MCF 10A (cell line): ENCODE data around the gene MRPS17. TPM values are rescaled to one million over a fixed set of nuclear protein-coding genes. Genes with fewer than 3 reads are reported as not detected.

ENCODE experiments used
- BruUV-seq: library from RNA; stranded (reverse); fragments of 400-500 nt; replicated peaks from 2 replicates; lab custom pipeline; 2021; lab: Mats Ljungman, UMichigan
- CTCF ChIA-PET: fragments of 300-600 bp; sonication (Branson Sonifier 250); formaldehyde crosslinking; extraction: SDS; loops from one replicate; lab custom pipeline; 2021; ENCODE audit warnings: antibody characterized with exemption, inconsistent platforms; lab: Yijun Ruan, JAX
- POLR2A ChIA-PET: fragments of 300-600, 350-650 bp; sonication (Branson Sonifier 250); formaldehyde crosslinking; extraction: SDS; loops from one replicate; lab custom pipeline; 2020; ENCODE audit warnings: antibody characterized with exemption, inconsistent platforms; lab: Yijun Ruan, JAX
- DNase-seq: peaks from one replicate; pipeline ENCODE4 v3.0.0-alpha.2; 2018; ENCODE audit not compliant: unreplicated experiment
- H3K27ac Mint-ChIP-seq: one replicate; pipeline ENCODE4 v1.8.0; 2022; ENCODE audit warnings: mild to moderate bottlenecking, low read depth, mixed read lengths; ENCODE audit not compliant: unreplicated experiment
- H3K27me3 Mint-ChIP-seq: one replicate; pipeline ENCODE4 v1.8.0; 2022; ENCODE audit warnings: mixed read lengths; ENCODE audit not compliant: insufficient read depth, unreplicated experiment
- H3K36me3 Mint-ChIP-seq: one replicate; pipeline ENCODE4 v1.8.0; 2022; ENCODE audit warnings: mild to moderate bottlenecking, moderate library complexity, mixed read lengths; ENCODE audit not compliant: insufficient read depth, unreplicated experiment
- H3K4me1 Mint-ChIP-seq: one replicate; pipeline ENCODE4 v1.8.0; 2022; ENCODE audit warnings: mixed read lengths; ENCODE audit not compliant: insufficient read depth, unreplicated experiment
- H3K4me3 Mint-ChIP-seq: one replicate; pipeline ENCODE4 v1.8.0; 2022; ENCODE audit warnings: mild to moderate bottlenecking, moderate library complexity, mixed read lengths; ENCODE audit not compliant: unreplicated experiment
- H3K9me3 Mint-ChIP-seq: one replicate; pipeline ENCODE4 v1.8.0; 2022; ENCODE audit warnings: mixed read lengths; ENCODE audit not compliant: unreplicated experiment
- CTCF ChIP-seq: fragments of 200-600 bp; IDR thresholded peaks from one replicate; pipeline ENCODE4 v1.8.0; 2022; ENCODE audit warnings: antibody characterized with exemption, mild to moderate bottlenecking; ENCODE audit not compliant: unreplicated experiment
- intact Hi-C: fragments of 100-400 bp; cut with micrococcal nuclease; formaldehyde crosslinking; loops from 2 replicates; pipeline ENCODE4 v1.14.1; 2022
- total RNA-seq: library from RNA; stranded (reverse); gene quantifications from 2 replicates; pipeline ENCODE4 v1.2.3, GENCODE V29; 2022

MRPS17 gene
- total RNA-seq, 1 experiment from 2014 or later, result 31.0 TPM

GRCh38 chr7:55992346-55992745 is 40.7 kb downstream of the MRPS17 start:
- BruUV-seq, result no TSS peak
- H3K36me3 Mint-ChIP-seq, result peaks cover 86% of the 10 kb centered on the region
- POLR2A ChIA-PET, result no interaction called here

GRCh38 chr7:55996856-55997500 is 45.3 kb downstream of the MRPS17 start:
- no peak for TF ChIP-seq CTCF
- H3K4me1 Mint-ChIP-seq, result no peaks in the 10 kb centered on the region
- no peak for DNase-seq
- ChIA-PET POLR2A (interaction anchor here (1.0 kb wide), 1 partner anchor 13 kb away, joined by 6 read pairs; no protein-coding TSS in a partner anchor), CTCF (interaction anchor here (0.6 kb wide), 1 partner anchor 182 kb away, joined by 4 read pairs; no protein-coding TSS in a partner anchor)
- no peaks in the 10 kb centered on the region for H3K27me3 Mint-ChIP-seq
- H3K4me3 Mint-ChIP-seq, result no peak overlapping the region
- H3K9me3 Mint-ChIP-seq, result no peaks in the 10 kb centered on the region
- H3K27ac Mint-ChIP-seq, result no peak overlapping the region
- intact Hi-C loops, result no loop called here
- H3K36me3 Mint-ChIP-seq, result peaks cover 70% of the 10 kb centered on the region
- no TSS peak for BruUV-seq

More at GRCh38 chr7:55992346-55992745, 40.7 kb downstream of the MRPS17 start:
- Mint-ChIP-seq H3K4me1 (no peaks in the 10 kb centered on the region), H3K9me3 (no peaks in the 10 kb centered on the region), H3K4me3 (no peak overlapping the region), H3K27me3 (no peaks in the 10 kb centered on the region), H3K27ac (no peak overlapping the region)
- no peak for TF ChIP-seq CTCF
- intact Hi-C loops, result no loop called here
- no peak for DNase-seq
- CTCF ChIA-PET, result interaction anchor here (1.3 kb wide), 1 partner anchor 12 kb away, joined by 3 read pairs; no protein-coding TSS in a partner anchor

- intact Hi-C loops, result no loop called here
- DNase-seq, result no peak
- H3K27ac Mint-ChIP-seq, result no peak overlapping the region
- peaks cover 12% of the 10 kb centered on the region for H3K36me3 Mint-ChIP-seq
- peaks cover 8% of the 10 kb centered on the region for H3K4me1 Mint-ChIP-seq
- H3K27me3 Mint-ChIP-seq, result no peaks in the 10 kb centered on the region
- H3K9me3 Mint-ChIP-seq, result no peaks in the 10 kb centered on the region
- POLR2A ChIA-PET, result interaction anchor here (0.8 to 1.1 kb wide), 2 partner anchors 45 to 59 kb away, joined by 3 to 4 read pairs; no protein-coding TSS in a partner anchor
- no peak overlapping the region for H3K4me3 Mint-ChIP-seq
- no peak for TF ChIP-seq CTCF
- CTCF ChIA-PET, result interaction anchor here (0.9 to 2.4 kb wide), 9 partner anchors 11 to 364 kb away, joined by 3 to 19 read pairs (median 6); partner anchors contain the start of genes CCT6A, PHKG1 and PSPH
- no TSS peak for BruUV-seq
These were observed 52.1 kb downstream of the MRPS17 start for GRCh38 chr7:56003749-56004148.

Other genes starting within 250 kb of the MRPS17 start
- not detected in 2 replicates for gene SEPTIN14, start 89.1 kb upstream of the MRPS17 start, total RNA-seq
- 1.3 and 1.5 TPM in 2 replicates for gene ZNF713, start 64.4 kb upstream of the MRPS17 start, total RNA-seq
- gene NIPSNAP2, start 12.7 kb downstream of the MRPS17 start, total RNA-seq, result 57.9 and 62.8 TPM in 2 replicates
- 49.4 and 56.6 TPM in 2 replicates for gene PSPH, start 99.6 kb downstream of the MRPS17 start, total RNA-seq
- 208 and 222 TPM in 2 replicates for gene CCT6A, start 99.9 kb downstream of the MRPS17 start, total RNA-seq
- 142 and 159 TPM in 2 replicates for gene SUMF2, start 112.4 kb downstream of the MRPS17 start, total RNA-seq
- gene PHKG1, start 141.1 kb downstream of the MRPS17 start, total RNA-seq, result 1.2 and 2.4 TPM in 2 replicates
- gene CHCHD2, start 154.6 kb downstream of the MRPS17 start, total RNA-seq, result 564 and 712 TPM in 2 replicates
- not detected in 2 replicates for gene NUPR2, start 164.5 kb downstream of the MRPS17 start, total RNA-seq